H7 (cell line): ENCODE measurements around the gene RBKS. TPM values are rescaled to one million over a fixed set of nuclear protein-coding genes. Genes with fewer than 3 reads are reported as not detected.
A peak's percentile ranks its signal among the peaks of the same experiment; 100 is the strongest.

Source experiments
- DNase-seq: peaks from one replicate; pipeline ENCODE4 v3.0.0; 2012
- H3K27me3 ChIP-seq: 2 replicates; pipeline ENCODE4 v1.6.0; 2011; ENCODE audit warnings: mild to moderate bottlenecking, low read length; ENCODE audit not compliant: control insufficient read depth, insufficient read depth
- H3K36me3 ChIP-seq: replicated peaks from 2 replicates; pipeline ENCODE4 v1.5.1; 2011; ENCODE audit warnings: low read length; ENCODE audit not compliant: control insufficient read depth, insufficient read depth
- H3K4me3 ChIP-seq: 2 replicates; pipeline ENCODE4 v1.5.1; 2011; ENCODE audit warnings: low read depth, mild to moderate bottlenecking, control low read depth, low read length, moderate library complexity; ENCODE audit not compliant: insufficient read depth
- total RNA-seq: library from RNA; depleted of rRNA; stranded (reverse); fragments of >200 nt; shearing (Covaris generic); gene quantifications from 2 replicates; pipeline ENCODE4 v1.2.3, GENCODE V29; 2014

RBKS gene
- total RNA-seq, 1 experiment from 2014 or later = 1.7 TPM

DNA sequence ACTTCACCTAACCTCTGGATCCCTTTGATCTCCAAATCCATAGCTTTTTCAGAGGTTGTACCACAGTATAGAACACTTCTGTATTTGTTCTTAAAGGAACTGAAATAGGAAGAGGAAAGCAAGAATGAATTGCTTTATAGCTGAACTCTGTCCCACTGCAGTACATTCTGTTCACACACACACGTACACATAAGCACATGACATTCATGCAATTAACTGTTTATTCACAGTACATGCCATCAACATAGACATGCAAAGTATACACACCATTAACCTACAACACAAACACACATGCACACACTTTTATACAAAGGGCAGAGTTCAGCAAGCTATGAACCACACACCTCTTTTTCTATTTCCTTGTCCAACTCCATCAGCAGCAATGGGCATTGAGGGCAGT is 75.4 kb downstream of the RBKS start:
- H3K27me3 ChIP-seq = no peaks in the 10 kb centered on the region
- H3K36me3 ChIP-seq = no peaks in the 10 kb centered on the region
- no peak overlapping the region for H3K4me3 ChIP-seq
- no peak for DNase-seq

GRCh38 chr2:27811768-27812167 is 78.4 kb downstream of the RBKS start:
- H3K27me3 ChIP-seq = no peaks in the 10 kb centered on the region
- no peaks in the 10 kb centered on the region for H3K36me3 ChIP-seq
- no peak overlapping the region for H3K4me3 ChIP-seq
- DNase-seq = no peak

GRCh38 chr2:27810455-27810854 is 79.7 kb downstream of the RBKS start:
- no peak overlapping the region for H3K4me3 ChIP-seq
- no peaks in the 10 kb centered on the region for H3K36me3 ChIP-seq
- no peak for DNase-seq
- H3K27me3 ChIP-seq = no peaks in the 10 kb centered on the region

- no peak for DNase-seq
- no peak overlapping the region for H3K4me3 ChIP-seq
- no peaks in the 10 kb centered on the region for H3K27me3 ChIP-seq
- no peaks in the 10 kb centered on the region for H3K36me3 ChIP-seq
Observed at GRCh38 chr2:27809761-27810241, 80.4 kb downstream of the RBKS start.

DNA sequence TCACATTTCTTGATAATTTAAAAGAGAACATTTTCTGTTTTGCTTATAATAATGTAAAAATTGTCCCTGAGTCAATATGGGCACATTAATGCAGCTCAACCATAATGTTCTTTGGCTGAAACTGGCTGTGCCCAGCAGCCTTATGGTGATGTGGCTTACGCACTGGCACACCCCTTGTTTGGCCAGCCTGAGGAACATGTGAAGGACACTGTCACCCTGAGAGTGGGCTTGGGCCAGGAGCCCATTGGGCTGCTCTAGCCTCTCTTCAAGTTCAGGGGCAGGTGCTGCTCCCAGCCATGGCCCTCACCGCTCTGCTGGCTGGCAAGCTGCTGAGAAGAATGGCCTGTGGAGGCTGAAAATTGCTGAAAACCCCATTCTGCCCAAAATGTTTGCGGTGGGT is 81.2 kb downstream of the RBKS start:
- H3K27me3 ChIP-seq = no peaks in the 10 kb centered on the region
- DNase-seq = no peak

GRCh38 chr2:27808418-27808817 is 81.8 kb downstream of the RBKS start:
- DNase-seq = no peak
- no peak overlapping the region for H3K4me3 ChIP-seq
- H3K36me3 ChIP-seq = no peaks in the 10 kb centered on the region
- no peaks in the 10 kb centered on the region for H3K27me3 ChIP-seq

More for the DNA sequence above, 81.2 kb downstream of the RBKS start:
- H3K4me3 ChIP-seq = no peak overlapping the region
- no peaks in the 10 kb centered on the region for H3K36me3 ChIP-seq

GRCh38 chr2:27807476-27807875 is 82.7 kb downstream of the RBKS start:
- Histone ChIP-seq H3K4me3 (no peak overlapping the region), H3K27me3 (no peaks in the 10 kb centered on the region), H3K36me3 (no peaks in the 10 kb centered on the region)
- DNase-seq = peak; percentile 44

DNA sequence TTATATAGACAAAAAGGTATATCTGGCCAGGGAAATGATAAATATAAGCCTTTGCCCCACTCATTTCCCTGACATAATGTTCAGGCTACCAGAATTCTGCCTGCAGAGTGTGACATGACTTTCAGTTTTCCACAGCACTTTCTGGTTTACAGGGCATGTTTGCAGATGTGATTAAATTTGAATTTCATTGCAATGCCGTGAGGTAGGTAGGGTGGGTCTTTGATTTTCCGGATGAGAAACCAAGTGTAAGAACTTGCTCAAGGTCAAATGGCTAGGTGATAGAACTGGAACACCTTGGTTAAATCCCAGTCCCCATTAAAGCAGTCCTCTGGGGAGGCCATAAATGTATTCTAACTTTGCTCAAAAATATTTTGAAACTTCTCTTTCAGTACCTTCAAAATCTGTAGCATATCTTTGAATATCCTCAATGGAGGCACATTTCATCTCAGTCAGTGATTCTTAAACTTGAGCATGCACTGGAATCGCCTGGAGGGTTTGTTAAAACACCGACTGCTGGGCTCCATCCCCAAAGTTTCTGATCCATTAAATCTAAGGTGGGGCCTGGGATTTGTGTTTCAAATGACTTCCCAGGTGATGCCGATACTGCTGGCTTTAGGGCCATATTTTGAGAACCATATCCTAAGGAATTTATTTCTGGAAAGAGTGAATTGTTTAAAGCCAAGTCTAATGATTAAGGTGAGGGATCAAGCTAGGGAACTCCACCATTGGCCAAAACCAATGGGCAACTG is 83.7 kb downstream of the RBKS start:
- H3K4me3 ChIP-seq = no peak overlapping the region
- H3K27me3 ChIP-seq = no peaks in the 10 kb centered on the region
- no peaks in the 10 kb centered on the region for H3K36me3 ChIP-seq
- DNase-seq = no peak

GRCh38 chr2:27805180-27805579 is 85.0 kb downstream of the RBKS start:
- no peak for DNase-seq
- Histone ChIP-seq H3K4me3 (no peak overlapping the region), H3K27me3 (no peaks in the 10 kb centered on the region), H3K36me3 (no peaks in the 10 kb centered on the region)

DNA sequence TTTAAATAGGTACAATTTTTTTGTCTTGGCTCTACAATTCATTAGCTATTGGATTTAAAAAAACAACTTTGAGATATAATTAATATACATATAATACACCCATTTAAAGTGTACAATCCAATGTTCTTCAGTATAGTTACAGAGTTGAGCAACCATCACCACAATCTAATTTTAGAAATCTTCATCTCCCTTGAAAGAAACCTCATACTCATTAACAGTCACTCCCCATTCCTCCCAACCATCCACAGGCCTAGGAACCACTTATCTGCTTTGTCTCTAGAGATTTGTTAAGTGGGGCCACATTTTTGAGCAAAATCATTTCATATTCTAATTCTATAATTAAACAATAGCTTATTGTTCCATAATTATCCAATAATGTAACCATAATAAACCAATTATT is 86.0 kb downstream of the RBKS start:
- H3K4me3 ChIP-seq = no peak overlapping the region
- no peaks in the 10 kb centered on the region for H3K36me3 ChIP-seq
- no peaks in the 10 kb centered on the region for H3K27me3 ChIP-seq
- DNase-seq = no peak

GRCh38 chr2:27803046-27803445 is 87.1 kb downstream of the RBKS start:
- no peak overlapping the region for H3K4me3 ChIP-seq
- no peaks in the 10 kb centered on the region for H3K27me3 ChIP-seq
- no peaks in the 10 kb centered on the region for H3K36me3 ChIP-seq
- DNase-seq = no peak

DNA sequence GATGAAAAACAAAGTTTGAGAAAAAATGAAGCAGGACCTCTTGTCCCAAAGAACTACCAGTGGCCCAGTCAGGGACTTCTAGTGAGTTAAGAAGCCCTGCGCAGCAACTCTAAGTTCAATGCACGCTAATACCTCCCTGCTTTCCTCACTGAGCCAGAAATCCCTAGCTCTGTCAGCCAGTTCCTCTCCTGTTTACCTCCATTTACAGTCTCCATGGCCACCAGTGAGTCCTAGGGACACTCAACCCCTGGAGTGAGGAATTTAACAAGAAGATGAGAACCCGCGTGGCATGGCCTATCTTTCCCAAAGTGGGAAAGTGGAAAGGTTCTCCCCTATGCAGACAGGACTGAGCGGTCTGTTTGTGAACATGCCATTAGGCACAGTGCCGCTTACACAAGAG is 87.6 kb downstream of the RBKS start:
- DNase-seq = no peak
- Histone ChIP-seq H3K4me3 (no peak overlapping the region), H3K36me3 (no peaks in the 10 kb centered on the region)

DNA sequence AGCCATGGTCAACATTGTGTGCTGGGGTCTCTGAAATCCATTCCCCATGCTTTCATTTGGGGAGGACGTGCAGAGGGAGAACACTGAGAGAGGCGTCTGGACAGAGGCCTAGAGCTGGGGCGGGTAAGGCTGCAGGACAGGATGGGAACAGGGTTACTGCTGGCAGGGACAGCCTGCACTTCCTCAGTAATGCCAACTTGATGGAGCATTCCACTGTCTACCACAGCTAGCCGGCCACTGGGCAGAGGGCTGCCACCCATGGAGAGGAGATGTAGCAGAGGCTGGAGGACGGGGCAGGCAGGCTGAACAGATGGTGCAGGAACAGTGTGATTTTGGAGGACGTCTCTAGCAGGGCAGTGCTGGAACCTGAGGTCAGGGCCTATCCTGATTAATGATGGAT is 89.3 kb downstream of the RBKS start:
- DNase-seq = no peak
- Histone ChIP-seq H3K4me3 (no peak overlapping the region), H3K27me3 (no peaks in the 10 kb centered on the region), H3K36me3 (no peaks in the 10 kb centered on the region)

More for the DNA sequence above, 87.6 kb downstream of the RBKS start:
- no peaks in the 10 kb centered on the region for H3K27me3 ChIP-seq

- no peak for DNase-seq
- Histone ChIP-seq H3K36me3 (no peaks in the 10 kb centered on the region), H3K27me3 (no peaks in the 10 kb centered on the region), H3K4me3 (no peak overlapping the region)
Observed at GRCh38 chr2:27799646-27800010, 90.6 kb downstream of the RBKS start.

DNA sequence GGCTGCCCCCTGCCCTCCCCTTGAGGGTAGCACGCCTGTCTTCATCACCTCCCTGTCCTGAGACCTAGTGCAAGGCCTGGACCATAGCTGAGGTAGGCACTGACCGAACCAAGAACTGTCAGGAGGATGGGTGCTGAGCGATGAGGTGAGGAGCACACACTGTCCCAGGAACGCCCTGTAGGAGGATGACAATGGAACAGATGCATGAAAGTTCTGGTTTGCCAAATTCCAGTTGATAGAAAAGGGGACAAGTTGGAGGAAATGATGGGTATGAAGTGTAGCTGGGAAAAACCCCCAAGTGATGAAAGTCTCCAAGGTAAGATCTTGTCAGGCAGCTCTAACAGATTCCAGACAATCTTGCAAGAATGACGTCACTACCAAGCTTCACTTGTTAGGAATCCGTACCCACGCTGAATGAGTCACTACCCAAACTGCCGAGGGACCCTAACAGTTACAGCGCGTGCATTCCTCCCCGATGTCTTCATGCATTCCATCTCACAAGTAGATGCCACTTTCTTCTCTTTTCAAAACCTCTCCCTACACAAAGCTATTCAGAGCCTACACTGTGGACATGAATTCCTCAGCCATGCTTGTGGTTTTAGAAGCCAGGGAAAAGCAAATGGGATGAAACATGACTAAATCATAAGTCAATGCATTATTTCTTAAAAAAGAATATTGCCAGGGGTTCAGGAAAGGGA is 91.1 kb downstream of the RBKS start:
- no peak for DNase-seq
- Histone ChIP-seq H3K27me3 (no peaks in the 10 kb centered on the region), H3K4me3 (no peak overlapping the region), H3K36me3 (no peaks in the 10 kb centered on the region)
